Mucosa of gallbladder (tissue), 1 donor: Measurements from ENCODE around the gene GPR85. TPM values are rescaled to one million over a fixed set of nuclear protein-coding genes. Genes with fewer than 3 reads are reported as not detected.
"Not testable (repeated sequence)": the region's sequence is repeated elsewhere in the genome, so short reads cannot be mapped to it uniquely, and the experiment has no call there.

Experiments used
- DNase-seq: peaks from one replicate; pipeline ENCODE4 v3.0.0-alpha.2; 2020; ENCODE audit warnings: low spot score
- total RNA-seq: library from RNA; stranded (reverse); gene quantifications from one replicate; pipeline ENCODE4 v1.2.1, GENCODE V29; 2021
- donor health status: DM: no; HTN: no; CAD: no.

The GPR85 gene
- total RNA-seq, 1 donor from 2014 or later: 0.69 TPM

DNA sequence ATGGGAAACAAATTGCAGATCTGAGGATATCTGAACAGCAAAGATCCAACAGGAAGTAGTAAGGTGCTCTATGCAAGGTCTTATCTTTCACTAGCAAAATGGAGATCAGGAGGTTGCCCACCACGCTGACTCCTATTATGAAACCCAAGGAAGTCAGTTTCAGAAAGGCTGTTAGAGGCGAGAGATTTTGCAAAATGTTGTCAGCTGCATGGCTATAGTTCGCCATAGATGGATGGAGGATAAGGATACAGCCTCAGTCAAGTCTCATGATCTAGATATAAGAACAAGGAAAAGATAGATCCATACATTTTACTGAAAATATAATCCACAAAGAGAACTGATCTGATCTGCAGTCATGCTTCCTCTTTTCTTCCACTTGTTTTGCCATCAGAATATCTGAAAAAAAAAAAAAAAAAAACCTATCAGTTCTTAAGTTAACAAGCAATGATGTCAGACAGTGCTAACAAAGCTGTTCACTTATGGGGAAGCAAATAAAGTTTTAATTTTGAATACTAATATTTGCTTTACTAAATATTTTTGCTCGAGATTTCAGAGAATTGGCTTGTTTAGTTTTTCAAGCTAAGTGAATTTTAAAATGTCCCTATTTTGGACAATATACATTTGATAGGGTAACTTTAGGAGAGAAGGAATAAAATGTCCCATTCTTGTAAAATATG, 2.0 kb downstream of the GPR85 start:
- no peak for DNase-seq

GRCh38 chr7:113083816-113084495, 2.7 kb downstream of the GPR85 start:
- DNase-seq: no peak

- no peak for DNase-seq
Measured at GRCh38 chr7:113083132-113083815, 3.4 kb downstream of the GPR85 start.

DNA sequence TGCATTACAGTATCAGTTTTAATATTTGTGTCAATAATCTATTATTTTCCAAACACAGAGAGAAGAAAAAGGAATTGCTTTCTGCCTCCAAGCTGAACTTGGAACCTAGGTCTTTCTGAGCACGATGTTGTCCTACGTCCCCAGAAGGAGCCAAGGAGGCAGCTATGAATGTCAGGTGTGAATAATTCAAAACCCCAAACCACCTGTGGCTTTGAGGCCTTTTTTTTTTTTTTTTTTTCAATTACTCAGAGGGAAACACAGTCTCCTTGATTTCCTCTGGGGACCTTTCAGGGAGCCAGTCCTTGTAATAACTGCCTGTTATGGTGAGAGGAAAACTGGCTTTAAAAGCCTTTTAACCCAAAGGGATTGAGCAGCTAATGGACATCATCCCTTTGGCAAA, 8.3 kb downstream of the GPR85 start:
- no peak for DNase-seq

DNA sequence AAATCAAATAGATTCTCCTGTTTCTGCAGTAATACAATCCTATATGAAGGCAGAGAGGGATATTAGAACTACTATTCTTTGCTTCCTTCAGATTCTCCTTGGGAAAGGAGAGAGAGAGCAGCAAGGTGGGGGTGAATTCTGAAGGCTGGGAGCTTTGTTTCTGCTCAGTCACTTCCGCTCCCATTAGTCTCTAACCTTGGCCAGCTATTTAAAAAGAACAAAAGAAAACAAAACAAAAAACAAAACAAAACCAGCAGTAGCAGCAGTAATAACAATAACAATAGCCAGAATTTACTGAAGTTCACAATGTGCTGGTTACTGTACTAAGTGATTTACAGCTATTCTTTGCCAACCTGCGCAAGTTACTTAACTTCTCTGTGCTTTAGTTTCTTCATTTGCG, 9.9 kb downstream of the GPR85 start:
- DNase-seq: no peak

DNA sequence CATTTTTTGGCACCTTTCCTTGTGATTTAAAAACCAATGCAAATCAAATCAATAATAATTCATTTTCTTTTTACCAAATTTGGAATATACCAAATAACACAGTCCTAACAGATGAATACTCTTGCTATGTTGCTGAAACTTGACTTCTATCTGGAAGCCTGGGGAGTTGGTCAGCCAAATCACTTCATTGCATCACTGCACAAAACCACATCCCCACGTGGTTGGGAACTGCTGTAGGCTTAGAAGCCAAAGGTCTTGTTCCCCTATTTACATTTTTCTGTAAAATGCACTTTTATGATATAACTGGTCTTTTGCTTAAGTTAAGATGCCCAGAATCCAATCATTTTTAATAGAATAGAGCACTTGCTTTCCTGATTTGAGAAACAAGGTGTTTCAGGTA, 15.2 kb downstream of the GPR85 start:
- DNase-seq: no peak

DNA sequence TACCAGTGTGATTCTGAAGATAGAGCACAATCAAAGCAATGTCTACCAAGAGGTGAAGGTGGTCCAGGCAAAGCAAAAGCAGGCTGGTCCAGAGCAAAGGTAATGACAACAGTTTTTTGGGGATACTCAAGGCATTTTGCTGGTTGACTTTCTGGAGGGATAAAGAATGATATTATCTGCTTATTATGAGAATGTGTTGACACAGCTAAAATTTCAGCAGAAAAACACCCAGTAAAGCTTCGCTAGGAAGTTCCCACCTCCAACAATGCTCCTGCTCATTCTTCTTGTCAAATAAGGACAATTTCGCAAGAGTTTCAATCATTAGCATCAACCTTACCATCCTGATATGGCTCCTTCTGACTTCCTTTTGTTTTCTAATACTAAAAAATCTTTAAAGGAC, 24.1 kb downstream of the GPR85 start:
- no peak for DNase-seq

GRCh38 chr7:113060100-113060499, 26.5 kb downstream of the GPR85 start:
- no peak for DNase-seq

GRCh38 chr7:113054938-113055337, 31.7 kb downstream of the GPR85 start:
- no peak for DNase-seq

- not testable (repeated sequence) for DNase-seq
Measured at GRCh38 chr7:113054272-113054671, 32.4 kb downstream of the GPR85 start.

- DNase-seq: not testable (repeated sequence)
Measured at GRCh38 chr7:113049221-113049620, 37.4 kb downstream of the GPR85 start.

- DNase-seq: no peak
Measured at GRCh38 chr7:113046453-113046852, 40.2 kb downstream of the GPR85 start.

DNA sequence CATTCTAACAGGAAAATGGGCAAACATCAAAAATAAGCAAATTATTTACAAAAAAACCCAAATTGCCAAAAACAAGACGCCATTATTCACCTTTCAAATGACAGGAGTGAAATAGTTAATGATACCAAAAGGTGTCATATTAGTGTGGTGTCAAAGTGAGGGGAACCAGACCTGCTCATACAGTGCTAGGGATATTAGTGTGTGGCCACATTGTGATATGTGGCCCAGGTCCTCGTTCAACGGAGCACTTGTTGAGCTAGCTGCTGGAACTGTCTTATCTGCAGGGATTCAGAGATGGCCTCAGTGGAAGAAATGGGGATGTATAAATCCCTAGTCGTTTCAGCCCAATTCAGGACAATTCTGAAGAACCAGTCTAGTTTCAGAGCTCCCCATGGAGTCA, 41.2 kb downstream of the GPR85 start:
- no peak for DNase-seq

- DNase-seq: no peak
Measured at GRCh38 chr7:113044394-113044793, 42.2 kb downstream of the GPR85 start.

DNA sequence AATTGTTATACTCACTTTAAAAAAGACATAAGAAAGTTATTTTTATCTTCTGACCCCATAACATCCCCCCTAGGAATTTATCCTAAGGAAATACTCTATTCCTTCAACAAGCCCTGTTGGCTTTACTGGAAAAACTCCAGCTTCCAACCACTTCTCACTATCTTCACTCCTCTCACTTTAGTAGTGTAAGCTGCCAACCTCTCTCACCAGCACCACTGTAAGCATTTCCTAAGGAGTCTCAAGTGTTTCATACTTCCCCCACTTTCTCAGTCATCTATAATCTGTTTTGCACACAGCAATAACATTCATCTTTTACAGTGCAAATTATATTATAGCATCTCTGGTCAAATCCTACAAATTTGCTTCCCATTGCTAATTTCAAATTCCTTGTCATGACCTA, 45.8 kb downstream of the GPR85 start:
- no peak for DNase-seq

- DNase-seq: no peak
Measured at GRCh38 chr7:113033959-113034358, 52.7 kb downstream of the GPR85 start.

Other genes with a start within 250 kb of the GPR85 start
- gene SMIM30, start 31.7 kb upstream of the GPR85 start, total RNA-seq: 43.3 TPM